ENCODE results near the gene IGBP1.

IGBP1 gene

DNA sequence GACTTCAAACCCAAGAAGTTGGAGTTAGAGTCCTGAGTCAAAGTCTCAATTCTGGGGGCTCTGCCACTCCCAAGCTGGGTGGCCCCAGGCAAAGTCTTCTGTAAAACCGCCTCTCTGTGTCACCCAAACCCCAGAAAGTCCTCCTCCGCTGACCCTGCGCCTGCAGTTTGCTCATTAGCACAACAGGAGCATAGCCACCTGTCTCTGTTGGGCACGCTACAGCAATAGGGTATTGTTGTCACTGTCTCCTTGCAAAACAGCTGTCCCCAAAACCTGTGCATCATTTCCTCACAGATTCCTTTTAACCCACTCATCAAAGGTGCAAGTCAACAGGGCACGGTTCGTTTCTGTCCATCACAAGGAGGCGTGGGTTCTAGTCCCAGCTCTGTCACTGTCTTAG, 36.0 kb downstream of the IGBP1 start:
- H3K36me3 ChIP-seq (ENCODE audit: control insufficient read depth, insufficient read depth, low read length): peaks cover 1% of the 10 kb centered on the region
- DNase-seq (ENCODE audit: extremely low read depth, insufficient read length): no peak
- TF ChIP-seq, protein P1, sequence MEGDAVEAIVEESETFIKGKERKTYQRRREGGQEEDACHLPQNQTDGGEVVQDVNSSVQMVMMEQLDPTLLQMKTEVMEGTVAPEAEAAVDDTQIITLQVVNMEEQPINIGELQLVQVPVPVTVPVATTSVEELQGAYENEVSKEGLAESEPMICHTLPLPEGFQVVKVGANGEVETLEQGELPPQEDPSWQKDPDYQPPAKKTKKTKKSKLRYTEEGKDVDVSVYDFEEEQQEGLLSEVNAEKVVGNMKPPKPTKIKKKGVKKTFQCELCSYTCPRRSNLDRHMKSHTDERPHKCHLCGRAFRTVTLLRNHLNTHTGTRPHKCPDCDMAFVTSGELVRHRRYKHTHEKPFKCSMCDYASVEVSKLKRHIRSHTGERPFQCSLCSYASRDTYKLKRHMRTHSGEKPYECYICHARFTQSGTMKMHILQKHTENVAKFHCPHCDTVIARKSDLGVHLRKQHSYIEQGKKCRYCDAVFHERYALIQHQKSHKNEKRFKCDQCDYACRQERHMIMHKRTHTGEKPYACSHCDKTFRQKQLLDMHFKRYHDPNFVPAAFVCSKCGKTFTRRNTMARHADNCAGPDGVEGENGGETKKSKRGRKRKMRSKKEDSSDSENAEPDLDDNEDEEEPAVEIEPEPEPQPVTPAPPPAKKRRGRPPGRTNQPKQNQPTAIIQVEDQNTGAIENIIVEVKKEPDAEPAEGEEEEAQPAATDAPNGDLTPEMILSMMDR (IDR thresholded peaks at IDR 0.05; ENCODE audit: insufficient read depth, low read length, poor library complexity, severe bottlenecking): no peak
- no peak overlapping the region for H3K4me3 ChIP-seq (replicated peaks; ENCODE audit: low read depth, low read length)
- no peaks in the 10 kb centered on the region for H3K27me3 ChIP-seq (replicated peaks; ENCODE audit: control insufficient read depth, insufficient read depth, low read length)

GRCh38 chrX:70171624-70172023, 38.4 kb downstream of the IGBP1 start:
- TF ChIP-seq, protein P1 (IDR thresholded peaks at IDR 0.05; ENCODE audit: insufficient read depth, low read length, poor library complexity, severe bottlenecking): no peak
- Histone ChIP-seq H3K36me3 (ENCODE audit: control insufficient read depth, insufficient read depth, low read length) (peaks cover 1% of the 10 kb centered on the region; the same call in 1 of the 2 replicates), H3K27me3 (replicated peaks; ENCODE audit: control insufficient read depth, insufficient read depth, low read length) (no peaks in the 10 kb centered on the region), H3K4me3 (replicated peaks; ENCODE audit: low read depth, low read length) (no peak overlapping the region)
- DNase-seq (ENCODE audit: extremely low read depth, insufficient read length): no peak

DNA sequence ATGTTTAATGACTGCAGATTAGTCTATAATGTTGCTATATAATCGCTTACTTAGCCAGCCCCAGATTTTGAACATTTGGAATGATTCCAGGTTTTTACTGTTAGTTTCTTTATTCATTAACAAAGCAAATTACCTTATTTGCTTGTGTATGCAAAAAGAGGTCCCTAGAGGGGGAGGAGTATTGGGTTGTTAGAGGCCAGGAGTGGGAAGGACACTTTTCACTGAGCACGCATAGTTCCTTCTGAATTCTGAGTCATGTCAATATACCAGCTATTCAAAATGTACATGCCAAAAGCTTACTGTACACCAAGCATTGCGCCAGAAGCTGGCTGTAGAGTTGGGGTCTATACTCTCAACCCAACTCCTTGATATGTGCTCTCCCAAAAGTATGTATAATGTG, 39.0 kb downstream of the IGBP1 start:
- no peak for DNase-seq (ENCODE audit: extremely low read depth, insufficient read length)
- Histone ChIP-seq H3K4me3 (replicated peaks; ENCODE audit: low read depth, low read length) (no peak overlapping the region), H3K27me3 (replicated peaks; ENCODE audit: control insufficient read depth, insufficient read depth, low read length) (no peaks in the 10 kb centered on the region), H3K36me3 (ENCODE audit: control insufficient read depth, insufficient read depth, low read length) (no peaks in the 10 kb centered on the region)
- TF ChIP-seq, protein P1 (IDR thresholded peaks at IDR 0.05; ENCODE audit: insufficient read depth, low read length, poor library complexity, severe bottlenecking): no peak

DNA sequence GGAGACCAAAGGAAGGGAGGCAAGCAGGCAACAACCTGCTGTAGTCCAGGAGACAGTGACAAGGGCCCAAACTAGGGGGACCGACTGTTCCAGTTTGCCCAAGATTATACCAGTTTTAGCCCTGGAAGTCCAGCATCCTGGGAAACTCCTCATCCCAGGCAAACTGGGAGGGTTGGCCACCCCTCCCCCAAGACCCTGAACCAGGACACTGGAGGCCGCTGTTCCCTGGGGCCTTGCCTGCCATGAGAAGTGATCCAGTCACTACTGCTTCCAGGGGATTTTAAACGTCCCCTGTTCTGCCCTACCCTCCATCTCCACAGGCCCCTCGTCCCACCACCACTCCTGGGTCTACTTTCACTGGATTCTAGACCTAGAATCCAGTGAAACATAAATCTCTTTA, 39.7 kb downstream of the IGBP1 start:
- H3K27me3 ChIP-seq (replicated peaks; ENCODE audit: control insufficient read depth, insufficient read depth, low read length): no peaks in the 10 kb centered on the region
- no peak overlapping the region for H3K4me3 ChIP-seq (replicated peaks; ENCODE audit: low read depth, low read length)
- TF ChIP-seq, protein P1 (IDR thresholded peaks at IDR 0.05; ENCODE audit: insufficient read depth, low read length, poor library complexity, severe bottlenecking): no peak
- no peaks in the 10 kb centered on the region for H3K36me3 ChIP-seq (ENCODE audit: control insufficient read depth, insufficient read depth, low read length)
- no peak for DNase-seq (ENCODE audit: extremely low read depth, insufficient read length)

DNA sequence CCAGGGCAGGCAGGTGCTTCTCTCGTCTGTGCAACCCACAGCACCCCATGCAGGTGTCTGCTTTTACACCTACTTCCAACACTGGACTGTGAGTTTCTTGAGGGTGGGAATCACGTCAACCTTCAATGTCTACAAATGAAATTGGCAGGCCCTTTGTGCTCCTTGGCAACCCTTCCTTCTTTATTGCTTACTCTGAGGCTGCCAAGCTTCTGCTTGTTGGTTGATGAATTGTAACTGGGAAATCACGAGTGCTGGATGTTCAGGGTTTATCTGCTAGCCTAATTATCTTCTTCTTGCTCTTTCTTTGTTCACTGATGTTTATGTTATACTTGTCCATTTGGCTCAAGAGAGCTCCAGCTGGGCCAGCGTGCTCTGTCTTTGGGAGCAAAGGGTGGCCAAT, 41.5 kb downstream of the IGBP1 start:
- no peak overlapping the region for H3K4me3 ChIP-seq (replicated peaks; ENCODE audit: low read depth, low read length)
- no peaks in the 10 kb centered on the region for H3K36me3 ChIP-seq (ENCODE audit: control insufficient read depth, insufficient read depth, low read length)
- DNase-seq (ENCODE audit: extremely low read depth, insufficient read length): no peak
- TF ChIP-seq, protein P1 (IDR thresholded peaks at IDR 0.05; ENCODE audit: insufficient read depth, low read length, poor library complexity, severe bottlenecking): no peak
- H3K27me3 ChIP-seq (replicated peaks; ENCODE audit: control insufficient read depth, insufficient read depth, low read length): no peaks in the 10 kb centered on the region

DNA sequence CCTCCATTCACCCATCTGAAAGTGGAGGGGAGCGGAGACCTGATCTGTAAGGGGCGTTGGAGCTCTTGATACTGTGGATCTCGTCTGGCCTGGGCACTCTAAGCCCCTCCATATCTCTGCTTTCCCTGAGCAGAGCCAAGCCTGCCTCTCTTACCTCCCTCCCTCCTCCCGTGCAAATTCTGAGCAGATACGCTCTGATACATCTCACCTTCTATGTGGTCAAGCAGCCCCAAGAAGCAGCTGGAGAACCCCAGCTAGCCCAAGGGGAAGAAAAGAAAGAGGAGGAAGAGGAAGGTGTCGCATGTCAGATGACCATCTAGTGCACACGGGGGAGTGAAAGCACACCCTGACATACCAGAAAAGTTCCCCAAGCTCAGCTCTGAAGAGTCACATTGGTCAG, 42.1 kb downstream of the IGBP1 start:
- no peak for DNase-seq (ENCODE audit: extremely low read depth, insufficient read length)
- no peaks in the 10 kb centered on the region for H3K27me3 ChIP-seq (replicated peaks; ENCODE audit: control insufficient read depth, insufficient read depth, low read length)
- TF ChIP-seq, protein P1 (IDR thresholded peaks at IDR 0.05; ENCODE audit: insufficient read depth, low read length, poor library complexity, severe bottlenecking): no peak
- no peak overlapping the region for H3K4me3 ChIP-seq (replicated peaks; ENCODE audit: low read depth, low read length)
- no peaks in the 10 kb centered on the region for H3K36me3 ChIP-seq (ENCODE audit: control insufficient read depth, insufficient read depth, low read length)
